T1000 (cell line): ENCODE measurements around the gene EXOC1L.

Experiments
- DNase-seq: peaks from one replicate; lab custom pipeline; 2025; ENCODE audit warnings: mixed read lengths; lab: John Stamatoyannopoulos, UW

Gene EXOC1L

GRCh38 chr4:55884093-55884850 is 64.7 kb downstream of the EXOC1L start:
- DNase-seq: no peak

- no peak for DNase-seq
Measured at GRCh38 chr4:55884851-55885219, 65.2 kb downstream of the EXOC1L start.
